ENCODE measurements around the gene NRF1.
"Not testable (repeated sequence)": the region's sequence is repeated elsewhere in the genome, so short reads cannot be mapped to it uniquely, and the experiment has no call there.

The NRF1 gene

DNA sequence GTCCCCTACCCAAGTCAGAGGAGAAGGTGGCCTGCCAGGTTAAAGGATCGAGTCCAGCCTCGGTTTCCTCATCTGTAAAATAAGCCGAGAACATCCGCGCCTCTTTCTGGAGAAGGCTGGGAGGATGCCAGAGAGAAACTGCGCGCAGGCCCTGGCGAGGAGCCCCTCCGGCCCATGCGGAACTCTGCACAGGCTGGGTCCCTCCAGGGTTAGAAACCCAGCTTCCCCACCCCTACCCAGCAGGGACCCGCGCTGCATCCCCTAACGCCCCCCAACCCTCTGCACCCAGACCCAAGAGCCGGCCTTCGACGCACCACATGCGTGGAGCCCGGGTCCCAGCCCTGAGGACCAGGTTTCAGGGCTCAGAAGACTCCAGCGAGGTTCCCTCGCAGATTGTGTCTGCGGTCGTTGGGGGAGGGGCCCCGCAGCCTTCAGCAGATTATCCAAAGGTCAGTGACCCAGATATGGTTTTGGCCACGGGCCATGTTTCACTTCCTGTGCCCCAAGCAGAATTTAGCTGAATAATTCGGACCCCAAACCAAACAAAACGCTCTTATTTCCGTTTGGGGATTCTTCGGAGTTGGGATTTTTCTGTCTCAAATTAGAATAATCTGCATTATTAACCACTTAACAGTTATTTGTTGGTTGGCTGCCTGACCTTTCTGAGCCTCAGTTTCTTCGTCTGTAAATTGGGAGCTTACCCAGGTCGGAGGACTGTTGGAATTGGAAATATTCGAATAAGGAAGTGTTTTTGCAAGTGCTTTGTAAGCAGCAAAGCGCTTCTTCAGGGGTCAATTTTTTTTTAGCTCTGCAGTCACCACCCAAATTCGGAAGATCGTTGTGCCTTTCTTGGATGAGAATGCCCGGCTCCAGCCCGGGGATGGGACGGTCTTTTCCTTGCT is 173.5 kb downstream of the NRF1 start:
- Mint-ChIP-seq H3K9me3 (no peaks in the 10 kb centered on the region), H3K4me1 (peaks cover 40% of the 10 kb centered on the region), H3K4me3 (peak overlapping the region; percentile 50), H3K27ac (no peak overlapping the region), H3K27me3 (peaks cover 71% of the 10 kb centered on the region), H3K36me3 (ENCODE audit: low read depth) (peaks cover 2% of the 10 kb centered on the region)
- DNase-seq (peak; percentile 45), ATAC-seq (no peak)

GRCh38 chr7:129785685-129786514 is 174.4 kb downstream of the NRF1 start:
- DNase-seq: no peak

DNA sequence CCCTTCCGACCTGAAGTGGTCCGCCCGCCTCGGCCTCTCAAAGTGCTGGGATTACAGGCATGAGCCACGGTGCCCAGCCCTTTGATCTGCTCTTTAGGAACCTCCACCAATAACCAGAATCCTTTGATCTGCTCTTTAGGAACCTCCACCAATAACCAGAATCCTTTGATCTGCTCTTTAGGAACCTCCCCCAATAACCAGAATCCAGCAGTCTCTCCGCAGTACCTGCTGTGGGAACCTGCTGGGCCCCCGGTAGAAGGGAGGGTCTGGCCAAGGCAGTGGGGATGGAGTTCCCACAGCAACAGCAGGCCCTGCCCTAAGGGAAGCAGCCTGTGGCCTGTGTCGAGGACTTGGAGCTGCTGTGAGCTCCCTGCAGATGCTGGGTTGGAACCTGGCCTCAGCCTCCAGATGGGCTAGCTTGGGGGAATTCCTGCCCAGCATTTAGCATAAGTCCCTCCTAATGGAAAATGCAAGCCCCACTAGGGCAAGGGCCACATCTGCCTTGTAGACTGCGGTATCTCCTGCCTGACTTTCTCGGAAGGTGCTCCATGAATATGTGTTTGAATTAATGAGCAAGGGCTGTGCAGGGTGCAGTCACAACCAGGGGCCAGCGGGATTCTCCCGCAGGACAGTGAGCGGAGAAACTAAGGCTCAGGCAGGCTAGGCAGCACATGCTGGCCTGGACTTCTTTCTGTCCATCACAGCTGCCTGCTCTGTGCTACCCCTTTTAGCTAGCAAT is 175.5 kb downstream of the NRF1 start:
- H3K27me3 Mint-ChIP-seq: peaks cover 68% of the 10 kb centered on the region
- H3K4me1 Mint-ChIP-seq: peaks cover 31% of the 10 kb centered on the region
- peaks cover 2% of the 10 kb centered on the region for H3K36me3 Mint-ChIP-seq (ENCODE audit: low read depth)
- ATAC-seq (no peak), DNase-seq (no peak)
- no peak overlapping the region for H3K4me3 Mint-ChIP-seq
- H3K9me3 Mint-ChIP-seq: no peaks in the 10 kb centered on the region
- H3K27ac Mint-ChIP-seq: no peak overlapping the region

More at GRCh38 chr7:129785685-129786514, 174.4 kb downstream of the NRF1 start:
- Mint-ChIP-seq H3K36me3 (ENCODE audit: low read depth) (peaks cover 2% of the 10 kb centered on the region), H3K27ac (no peak overlapping the region), H3K4me1 (peaks cover 39% of the 10 kb centered on the region), H3K9me3 (no peaks in the 10 kb centered on the region), H3K4me3 (peak overlapping the region; percentile 50), H3K27me3 (peaks cover 73% of the 10 kb centered on the region)
- no peak for ATAC-seq

GRCh38 chr7:129789000-129789399 is 177.5 kb downstream of the NRF1 start:
- H3K27me3 Mint-ChIP-seq: peaks cover 51% of the 10 kb centered on the region
- ATAC-seq (no peak), DNase-seq (no peak)
- H3K4me1 Mint-ChIP-seq: peaks cover 16% of the 10 kb centered on the region
- peaks cover 2% of the 10 kb centered on the region for H3K36me3 Mint-ChIP-seq (ENCODE audit: low read depth)
- H3K9me3 Mint-ChIP-seq: no peaks in the 10 kb centered on the region
- no peak overlapping the region for H3K27ac Mint-ChIP-seq
- H3K4me3 Mint-ChIP-seq: no peak overlapping the region

GRCh38 chr7:129789652-129790051 is 178.1 kb downstream of the NRF1 start:
- peaks cover 13% of the 10 kb centered on the region for H3K4me1 Mint-ChIP-seq
- H3K27ac Mint-ChIP-seq: no peak overlapping the region
- H3K36me3 Mint-ChIP-seq (ENCODE audit: low read depth): peaks cover 2% of the 10 kb centered on the region
- DNase-seq (no peak), ATAC-seq (no peak)
- H3K4me3 Mint-ChIP-seq: no peak overlapping the region
- peaks cover 49% of the 10 kb centered on the region for H3K27me3 Mint-ChIP-seq
- H3K9me3 Mint-ChIP-seq: no peaks in the 10 kb centered on the region

DNA sequence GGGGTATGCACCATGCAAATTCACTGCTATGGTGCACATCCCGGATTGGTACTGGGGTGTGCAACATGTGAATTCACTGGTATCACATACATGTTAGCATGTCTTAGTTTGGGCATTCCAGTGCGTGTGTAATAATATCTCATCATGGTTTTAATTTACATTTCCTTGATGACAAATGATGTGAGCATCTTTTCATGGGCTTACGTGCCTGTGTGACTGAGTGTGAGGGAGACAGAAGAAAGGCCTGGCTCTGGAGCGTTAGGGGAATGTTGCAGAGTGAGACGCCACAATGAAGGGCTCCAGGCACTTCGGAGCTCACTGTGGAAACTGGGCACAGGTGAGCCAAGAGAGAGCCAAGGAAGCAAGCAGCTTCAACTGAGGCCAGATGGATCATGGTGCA is 178.6 kb downstream of the NRF1 start:
- Mint-ChIP-seq H3K9me3 (no peaks in the 10 kb centered on the region), H3K27ac (no peak overlapping the region), H3K27me3 (peaks cover 45% of the 10 kb centered on the region), H3K4me1 (peaks cover 9% of the 10 kb centered on the region), H3K4me3 (no peak overlapping the region), H3K36me3 (ENCODE audit: low read depth) (peaks cover 2% of the 10 kb centered on the region)
- DNase-seq: no peak
- ATAC-seq: no peak

- no peaks in the 10 kb centered on the region for H3K4me1 Mint-ChIP-seq
- no peaks in the 10 kb centered on the region for H3K9me3 Mint-ChIP-seq
- H3K27me3 Mint-ChIP-seq: peaks cover 19% of the 10 kb centered on the region
- H3K36me3 Mint-ChIP-seq (ENCODE audit: low read depth): no peaks in the 10 kb centered on the region
- DNase-seq (no peak), ATAC-seq (no peak)
- H3K27ac Mint-ChIP-seq: no peak overlapping the region
- H3K4me3 Mint-ChIP-seq: no peak overlapping the region
Measured at GRCh38 chr7:129792721-129793120, 181.2 kb downstream of the NRF1 start.

DNA sequence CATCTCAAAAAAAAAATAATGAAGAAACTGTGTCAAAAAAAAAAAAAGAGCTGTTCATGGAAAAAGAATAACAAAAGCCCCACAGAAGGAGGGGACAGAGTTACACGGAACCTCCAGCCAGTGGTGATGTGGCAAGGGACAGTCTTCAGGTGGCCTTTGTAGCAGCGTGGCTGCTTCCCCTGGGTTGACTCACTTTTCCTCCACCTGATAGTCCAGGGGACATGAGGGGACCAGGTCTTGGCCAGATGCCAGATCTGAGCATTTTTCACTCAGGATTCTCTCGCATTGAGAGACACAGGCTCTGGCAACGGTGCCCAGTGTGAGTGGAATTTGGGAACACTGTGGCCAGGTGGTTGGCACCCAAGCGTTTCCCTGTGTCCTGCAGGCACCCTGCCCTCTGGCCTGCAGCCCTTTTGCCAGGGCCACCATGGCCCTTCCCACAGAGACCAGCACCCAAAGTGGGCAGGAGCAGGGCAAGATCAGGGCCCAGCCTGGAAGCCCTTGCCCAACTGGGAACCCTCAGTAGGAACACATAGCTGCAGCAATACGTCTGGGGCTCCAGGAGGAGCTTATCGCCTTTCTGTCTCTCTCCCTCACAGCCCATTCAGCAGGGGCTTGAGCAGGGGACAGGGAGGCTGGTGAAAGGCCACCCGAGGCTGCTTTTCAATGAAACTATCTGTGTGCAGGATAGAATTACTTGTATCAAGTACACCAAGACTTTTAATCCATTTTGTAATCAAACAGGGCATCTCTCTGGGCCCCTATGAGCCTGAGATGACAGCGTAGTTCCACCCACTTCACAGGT is 182.2 kb downstream of the NRF1 start:
- no peaks in the 10 kb centered on the region for H3K9me3 Mint-ChIP-seq
- H3K27ac Mint-ChIP-seq: no peak overlapping the region
- H3K4me3 Mint-ChIP-seq: no peak overlapping the region
- no peak for ATAC-seq
- H3K4me1 Mint-ChIP-seq: no peaks in the 10 kb centered on the region
- no peak for DNase-seq
- no peaks in the 10 kb centered on the region for H3K36me3 Mint-ChIP-seq (ENCODE audit: low read depth)
- peaks cover 17% of the 10 kb centered on the region for H3K27me3 Mint-ChIP-seq

DNA sequence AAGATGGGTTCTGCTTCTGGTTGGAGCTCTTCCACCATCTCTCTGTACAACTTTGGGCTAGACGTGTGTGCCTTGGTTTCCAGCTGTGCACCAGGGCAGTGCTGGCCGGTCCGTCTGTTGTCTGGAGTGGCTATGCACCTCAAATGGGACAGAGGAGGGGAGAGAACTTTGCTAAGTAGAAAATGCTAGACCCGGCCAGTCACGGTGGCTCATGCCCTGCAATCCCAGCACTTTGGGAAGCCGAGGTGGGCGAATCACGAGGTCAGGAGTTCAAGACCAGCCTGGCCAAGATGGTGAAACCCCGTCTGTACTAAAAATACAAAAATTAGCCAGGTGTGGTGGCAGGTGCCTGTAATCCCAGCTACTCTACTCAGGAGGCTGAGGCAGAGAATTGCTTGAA is 182.9 kb downstream of the NRF1 start:
- not testable (repeated sequence) for H3K9me3 Mint-ChIP-seq; DNase-seq; H3K36me3 Mint-ChIP-seq (ENCODE audit: low read depth); H3K27ac Mint-ChIP-seq; ATAC-seq; H3K4me3 Mint-ChIP-seq; H3K4me1 Mint-ChIP-seq
- H3K27me3 Mint-ChIP-seq: peaks cover 11% of the 10 kb centered on the region

GRCh38 chr7:129796186-129796775 is 184.8 kb downstream of the NRF1 start:
- H3K27ac Mint-ChIP-seq: no peak overlapping the region

DNA sequence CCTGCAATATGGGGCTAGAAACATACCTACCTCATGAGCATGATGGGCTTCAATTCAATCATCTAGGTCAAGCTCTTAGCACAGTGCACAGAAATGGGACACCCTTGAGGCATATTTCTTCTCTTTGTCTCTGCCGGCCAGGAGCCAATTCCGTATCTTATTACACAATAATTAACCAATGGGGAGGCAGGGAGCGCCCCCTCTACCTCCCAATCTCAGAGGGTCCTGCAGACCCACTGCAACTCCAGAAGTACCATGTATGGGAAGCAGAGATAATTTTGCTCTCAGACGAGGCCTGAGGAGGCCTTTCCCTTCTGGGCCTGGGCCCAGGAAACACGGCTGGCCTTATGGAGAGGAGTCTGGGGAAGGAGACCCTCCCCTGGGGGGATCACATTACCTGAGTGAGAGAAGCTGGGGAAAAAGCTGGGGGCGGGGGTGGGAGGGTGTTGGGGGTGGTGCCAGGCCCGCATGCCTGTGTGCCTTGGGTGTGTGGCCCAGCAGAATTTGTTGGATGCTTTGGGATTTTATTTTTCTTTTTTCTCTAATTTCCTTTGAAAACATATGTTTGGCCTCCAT is 185.8 kb downstream of the NRF1 start:
- H3K4me1 Mint-ChIP-seq: no peaks in the 10 kb centered on the region
- no peaks in the 10 kb centered on the region for H3K9me3 Mint-ChIP-seq
- H3K27ac Mint-ChIP-seq: no peak overlapping the region
- H3K36me3 Mint-ChIP-seq (ENCODE audit: low read depth): no peaks in the 10 kb centered on the region
- ATAC-seq: no peak
- H3K27me3 Mint-ChIP-seq: peaks cover 6% of the 10 kb centered on the region
- no peak for DNase-seq
- no peak overlapping the region for H3K4me3 Mint-ChIP-seq

More at GRCh38 chr7:129796186-129796775, 184.8 kb downstream of the NRF1 start:
- no peaks in the 10 kb centered on the region for H3K36me3 Mint-ChIP-seq (ENCODE audit: low read depth)
- ATAC-seq (no peak), DNase-seq (no peak)
- no peak overlapping the region for H3K4me3 Mint-ChIP-seq
- H3K9me3 Mint-ChIP-seq: no peaks in the 10 kb centered on the region
- H3K4me1 Mint-ChIP-seq: no peaks in the 10 kb centered on the region
- peaks cover 6% of the 10 kb centered on the region for H3K27me3 Mint-ChIP-seq

DNA sequence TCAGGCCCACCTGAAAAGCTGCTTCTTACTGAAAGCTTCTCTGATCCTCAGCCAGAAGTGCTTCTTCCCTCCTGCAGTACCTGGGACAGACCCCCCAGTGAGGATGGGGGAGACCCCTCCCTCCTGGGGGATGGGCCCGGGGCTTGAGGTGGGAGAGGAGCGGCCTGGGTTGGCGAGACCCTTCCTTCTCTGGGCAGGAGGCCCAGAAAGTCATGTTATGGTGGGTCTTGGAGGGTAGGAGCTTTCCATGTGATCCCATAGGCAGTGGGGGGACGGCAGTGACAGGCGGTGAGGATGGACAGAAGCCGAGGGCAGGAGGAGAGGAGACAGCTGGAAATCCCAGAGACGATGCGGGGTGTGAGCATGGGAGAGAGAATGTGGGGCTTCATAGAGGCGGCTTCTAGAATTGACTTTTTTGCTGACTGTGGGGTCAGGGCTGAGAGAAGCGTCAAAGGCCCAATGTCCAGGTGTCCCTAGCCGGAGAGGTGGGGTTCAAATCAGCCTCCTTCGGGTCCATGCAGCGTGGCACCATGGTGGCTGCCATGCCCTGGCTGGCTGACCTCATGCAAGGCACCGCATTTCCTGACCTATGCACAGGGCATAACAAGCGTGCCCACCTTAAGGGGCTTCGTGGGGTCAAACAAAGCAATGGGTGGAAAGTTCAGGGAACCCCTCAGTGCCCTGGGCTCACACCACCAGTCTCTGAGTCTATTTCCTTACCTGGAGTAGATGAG is 187.3 kb downstream of the NRF1 start:
- Mint-ChIP-seq H3K4me1 (no peaks in the 10 kb centered on the region), H3K4me3 (no peak overlapping the region), H3K9me3 (no peaks in the 10 kb centered on the region), H3K27me3 (peaks cover 6% of the 10 kb centered on the region), H3K36me3 (ENCODE audit: low read depth) (no peaks in the 10 kb centered on the region), H3K27ac (no peak overlapping the region)
- ATAC-seq: no peak
- DNase-seq: no peak
